Vagina (tissue), 2 donors: Measurements from ENCODE around the gene PDZD7. TPM values are rescaled to one million over a fixed set of nuclear protein-coding genes. Genes with fewer than 3 reads are reported as not detected.

Source experiments
- DNase-seq, 2 donors: peaks; one replicate each; pipeline ENCODE4 v3.0.0-alpha.2; 2017; ENCODE audit errors: extremely low spot score in 2 of 2
- H3K27ac ChIP-seq: fragments of 200-600 bp; sonication (generic); one replicate; pipeline ENCODE4 v1.5.1; 2019
- H3K27me3 ChIP-seq: fragments of 200-600 bp; sonication (generic); one replicate; pipeline ENCODE4 v1.5.1; 2019
- H3K36me3 ChIP-seq, 2 donors: fragments of 200-600 bp; sonication (generic); one replicate each; pipeline ENCODE4 v1.5.1; 2017 to 2019
- H3K4me1 ChIP-seq: fragments of 200-600 bp; sonication (generic); one replicate; pipeline ENCODE4 v1.5.1; 2019
- H3K4me3 ChIP-seq, 2 donors: fragments of 200-600 bp; sonication (generic); 1 replicate in 1 of 2; 2 replicates in 1 of 2; pipeline ENCODE4 v1.5.1; 2016 to 2019
- H3K9me3 ChIP-seq: fragments of 200-600 bp; sonication (generic); one replicate; pipeline ENCODE4 v1.5.1; 2019
- CTCF ChIP-seq, 3 experiments: fragments of 450-650 bp in 2 of 3; fragments of 200-600 bp in 1 of 3; sonication (generic) in 1 of 3; IDR thresholded peaks; one replicate each; pipeline ENCODE4 v1.5.1; 2017 to 2019; ENCODE audit warnings: antibody characterized with exemption in 3 of 3, mild to moderate bottlenecking in 2 of 3, moderate library complexity in 2 of 3
- POLR2A ChIP-seq, 2 donors: fragments of 450-650 bp; IDR thresholded peaks; one replicate each; pipeline ENCODE4 v1.6.1; 2017; ENCODE audit warnings: antibody characterized with exemption in 2 of 2, mild to moderate bottlenecking in 2 of 2, moderate library complexity in 2 of 2
- POLR2AphosphoS5 ChIP-seq, 2 donors: sonication (generic); formaldehyde crosslinking; IDR thresholded peaks; one replicate each; pipeline ENCODE4 v1.9.0; 2017; ENCODE audit warnings: antibody characterized with exemption in 2 of 2, mild to moderate bottlenecking in 2 of 2, low read depth in 1 of 2; ENCODE audit not compliant: insufficient read depth in 1 of 2
- intact Hi-C: fragments of 100-400 bp; cut with DNase I; formaldehyde crosslinking; loops from one replicate; pipeline ENCODE4 v1.15.1; 2023
- total RNA-seq: library from RNA; depleted of rRNA; stranded (reverse); fragments of >200 nt; gene quantifications from one replicate; pipeline ENCODE4 v1.2.3, GENCODE V29; 2016

Gene PDZD7
- total RNA-seq, 1 donor from 2014 or later: 1.5 TPM

DNA sequence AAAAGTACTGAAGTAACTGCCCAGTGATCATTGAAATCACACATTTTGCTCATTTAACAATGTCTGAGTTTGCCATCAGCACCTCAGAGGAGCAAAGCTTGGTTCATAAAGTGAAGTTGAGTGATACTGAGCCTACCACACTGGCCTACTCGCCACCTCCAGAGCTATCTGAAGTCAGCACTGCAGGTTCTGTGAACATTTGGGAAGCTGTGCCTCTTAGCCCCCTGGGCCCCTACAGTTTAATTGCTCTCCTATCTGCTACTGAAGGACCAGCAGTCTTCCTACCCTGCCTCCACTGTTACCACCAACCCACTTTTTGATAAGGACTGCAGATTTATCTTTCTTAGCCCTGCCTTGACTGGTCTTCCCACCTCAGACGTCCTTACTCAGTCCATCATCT, 63.6 kb downstream of the PDZD7 start:
- DNase-seq: no peak
- Histone ChIP-seq H3K9me3 (no peaks in the 10 kb centered on the region), H3K36me3 (peaks cover 0 to 20% of the 10 kb centered on the region in 2 donors), H3K27ac (no peak overlapping the region), H3K4me3 (no peak overlapping the region), H3K4me1 (peaks cover 15% of the 10 kb centered on the region), H3K27me3 (no peaks in the 10 kb centered on the region)
- TF ChIP-seq POLR2AphosphoS5 (IDR thresholded peaks at IDR 0.05; ENCODE audit: insufficient read depth in 1 of 2, low read depth in 1 of 2) (no peak), POLR2A (IDR thresholded peaks at IDR 0.05) (no peak), CTCF (IDR thresholded peaks at IDR 0.05) (no peak)
- intact Hi-C loops: no loop called here

- no peaks in the 10 kb centered on the region for H3K27me3 ChIP-seq
- H3K27ac ChIP-seq: no peak overlapping the region
- DNase-seq: no peak
- H3K4me1 ChIP-seq: peaks cover 15% of the 10 kb centered on the region
- no peak overlapping the region for H3K4me3 ChIP-seq
- intact Hi-C loops: no loop called here
- H3K36me3 ChIP-seq: peaks cover 0 to 24% of the 10 kb centered on the region in 2 donors
- TF ChIP-seq CTCF (IDR thresholded peaks at IDR 0.05) (no peak), POLR2A (IDR thresholded peaks at IDR 0.05) (no peak)
- H3K9me3 ChIP-seq: no peaks in the 10 kb centered on the region
Measured at GRCh38 chr10:100966887-100967286, 64.0 kb downstream of the PDZD7 start.

DNA sequence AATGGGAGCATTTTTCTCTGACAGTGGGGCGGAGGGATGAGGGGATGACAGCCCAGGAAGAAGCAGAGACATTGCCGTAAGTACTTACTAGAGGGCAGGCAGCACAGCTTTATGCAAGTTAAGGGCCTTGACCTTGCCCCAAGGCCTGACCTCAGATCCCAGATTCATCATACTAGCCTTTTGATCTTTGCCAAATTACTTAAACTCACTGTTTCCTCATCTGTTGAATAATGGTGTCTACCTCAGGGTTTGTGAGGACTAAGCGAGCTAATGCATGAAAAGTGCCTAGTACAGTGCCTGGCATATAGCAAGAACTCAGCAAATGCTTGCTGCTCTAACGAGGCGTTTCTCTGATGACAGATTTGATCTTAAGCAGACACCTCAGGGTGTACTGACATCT, 65.1 kb downstream of the PDZD7 start:
- intact Hi-C loops: no loop called here
- H3K36me3 ChIP-seq: peaks cover 0 to 27% of the 10 kb centered on the region in 2 donors

GRCh38 chr10:100963826-100964225, 67.1 kb downstream of the PDZD7 start:
- H3K4me3 ChIP-seq: no peak overlapping the region
- H3K36me3 ChIP-seq: peaks cover 0 to 35% of the 10 kb centered on the region in 2 donors
- H3K4me1 ChIP-seq: peaks cover 3% of the 10 kb centered on the region
- TF ChIP-seq POLR2AphosphoS5 (IDR thresholded peaks at IDR 0.05; ENCODE audit: insufficient read depth in 1 of 2, low read depth in 1 of 2): no peak
- TF ChIP-seq POLR2A (IDR thresholded peaks at IDR 0.05): no peak
- TF ChIP-seq CTCF (IDR thresholded peaks at IDR 0.05): no peak
- H3K9me3 ChIP-seq: no peaks in the 10 kb centered on the region
- no peak for DNase-seq
- no peaks in the 10 kb centered on the region for H3K27me3 ChIP-seq
- intact Hi-C loops: no loop called here
- H3K27ac ChIP-seq: no peak overlapping the region

More for the DNA sequence above, 65.1 kb downstream of the PDZD7 start:
- no peaks in the 10 kb centered on the region for H3K9me3 ChIP-seq
- no peak for DNase-seq
- TF ChIP-seq POLR2AphosphoS5 (IDR thresholded peaks at IDR 0.05; ENCODE audit: insufficient read depth in 1 of 2, low read depth in 1 of 2) (no peak), POLR2A (IDR thresholded peaks at IDR 0.05) (no peak), CTCF (IDR thresholded peaks at IDR 0.05) (no peak)
- H3K27me3 ChIP-seq: no peaks in the 10 kb centered on the region
- peaks cover 15% of the 10 kb centered on the region for H3K4me1 ChIP-seq
- H3K27ac ChIP-seq: no peak overlapping the region
- no peak overlapping the region for H3K4me3 ChIP-seq

DNA sequence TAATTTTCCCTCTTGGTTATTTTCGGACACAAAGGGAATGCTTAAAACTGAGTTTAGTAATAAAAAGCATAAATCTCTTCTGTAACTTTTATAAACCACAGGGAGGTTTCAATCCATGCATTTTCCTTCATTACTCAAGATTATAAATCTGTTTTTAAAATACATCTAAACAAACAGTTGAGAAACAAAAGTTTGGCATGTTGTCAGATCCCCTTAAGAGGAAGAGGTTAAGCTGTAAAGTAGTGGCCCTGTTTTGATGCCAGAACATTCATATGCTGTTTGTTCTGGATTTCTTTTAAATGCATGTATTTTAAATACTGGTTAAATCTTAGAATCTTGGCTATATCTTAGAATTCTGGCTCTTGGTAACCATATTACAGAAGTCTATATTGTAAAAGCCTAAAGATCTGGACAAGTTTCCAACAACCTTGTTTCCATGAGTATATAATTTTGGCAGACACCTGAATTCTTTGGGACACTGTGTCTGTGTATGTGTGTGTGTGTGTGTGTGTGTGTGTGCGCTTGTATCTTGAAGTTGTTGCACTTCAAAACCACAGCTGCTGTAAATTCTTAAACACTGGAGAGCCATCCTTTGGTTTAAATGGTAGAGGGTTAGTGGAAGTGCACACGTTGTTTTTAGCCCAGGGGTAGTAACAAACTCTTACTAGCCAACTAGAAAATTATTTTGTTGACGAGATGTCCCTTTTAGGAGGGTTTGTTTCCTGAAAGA, 68.4 kb downstream of the PDZD7 start:
- H3K36me3 ChIP-seq: peaks cover 0 to 47% of the 10 kb centered on the region in 2 donors
- H3K4me3 ChIP-seq: no peak overlapping the region
- DNase-seq: no peak
- no peaks in the 10 kb centered on the region for H3K9me3 ChIP-seq
- H3K27ac ChIP-seq: no peak overlapping the region
- H3K27me3 ChIP-seq: no peaks in the 10 kb centered on the region
- no peaks in the 10 kb centered on the region for H3K4me1 ChIP-seq
- intact Hi-C loops: no loop called here
- TF ChIP-seq CTCF (IDR thresholded peaks at IDR 0.05): no peak
- TF ChIP-seq POLR2A (IDR thresholded peaks at IDR 0.05): no peak
- TF ChIP-seq POLR2AphosphoS5 (IDR thresholded peaks at IDR 0.05; ENCODE audit: insufficient read depth in 1 of 2, low read depth in 1 of 2): no peak
